ENCODE measurements around the gene SLC1A7.

SLC1A7 gene

GRCh38 chr1:53133261-53134041 is 9.0 kb downstream of the SLC1A7 start:
- Histone ChIP-seq H3K4me1 (ENCODE audit: control insufficient read depth, insufficient read depth, low read length, unreplicated experiment) (peaks cover 11% of the 10 kb centered on the region), H3K4me3 (ENCODE audit: low read depth, low read length) (no peak overlapping the region), H2AFZ (ENCODE audit: low read length, unreplicated experiment) (no peak overlapping the region), H3K27me3 (ENCODE audit: insufficient read depth, low read length) (no peaks in the 10 kb centered on the region), H3K79me2 (ENCODE audit: control insufficient read depth, insufficient read depth, low read length, unreplicated experiment) (no peaks in the 10 kb centered on the region), H3K27ac (ENCODE audit: low read depth, low read length) (no peak overlapping the region), H3K36me3 (ENCODE audit: insufficient read depth, low read length) (no peaks in the 10 kb centered on the region)

- no peaks in the 10 kb centered on the region for H3K36me3 ChIP-seq (ENCODE audit: insufficient read depth, low read length)
- H3K4me1 ChIP-seq (ENCODE audit: control insufficient read depth, insufficient read depth, low read length, unreplicated experiment) = peaks cover 11% of the 10 kb centered on the region
- H3K27me3 ChIP-seq (ENCODE audit: insufficient read depth, low read length) = no peaks in the 10 kb centered on the region
- no peak overlapping the region for H3K4me3 ChIP-seq (ENCODE audit: low read depth, low read length)
- H2AFZ ChIP-seq (ENCODE audit: low read length, unreplicated experiment) = no peak overlapping the region
- no peak overlapping the region for H3K27ac ChIP-seq (ENCODE audit: low read depth, low read length)
- no peaks in the 10 kb centered on the region for H3K79me2 ChIP-seq (ENCODE audit: control insufficient read depth, insufficient read depth, low read length, unreplicated experiment)
These were observed 10.3 kb downstream of the SLC1A7 start for GRCh38 chr1:53132176-53132575.

- Histone ChIP-seq H3K4me1 (ENCODE audit: control insufficient read depth, insufficient read depth, low read length, unreplicated experiment) (peaks cover 11% of the 10 kb centered on the region), H3K79me2 (ENCODE audit: control insufficient read depth, insufficient read depth, low read length, unreplicated experiment) (no peaks in the 10 kb centered on the region), H3K4me3 (ENCODE audit: low read depth, low read length) (no peak overlapping the region), H3K27me3 (ENCODE audit: insufficient read depth, low read length) (no peaks in the 10 kb centered on the region), H3K27ac (ENCODE audit: low read depth, low read length) (no peak overlapping the region), H3K36me3 (ENCODE audit: insufficient read depth, low read length) (no peaks in the 10 kb centered on the region), H2AFZ (ENCODE audit: low read length, unreplicated experiment) (no peak overlapping the region)
These were observed 10.9 kb downstream of the SLC1A7 start for GRCh38 chr1:53131590-53131938.

GRCh38 chr1:53130878-53131589 is 11.4 kb downstream of the SLC1A7 start:
- Histone ChIP-seq H3K36me3 (ENCODE audit: insufficient read depth, low read length) (no peaks in the 10 kb centered on the region), H3K79me2 (ENCODE audit: control insufficient read depth, insufficient read depth, low read length, unreplicated experiment) (no peaks in the 10 kb centered on the region), H3K4me1 (ENCODE audit: control insufficient read depth, insufficient read depth, low read length, unreplicated experiment) (peaks cover 11% of the 10 kb centered on the region), H3K27me3 (ENCODE audit: insufficient read depth, low read length) (no peaks in the 10 kb centered on the region), H2AFZ (ENCODE audit: low read length, unreplicated experiment) (no peak overlapping the region), H3K4me3 (ENCODE audit: low read depth, low read length) (no peak overlapping the region), H3K27ac (ENCODE audit: low read depth, low read length) (no peak overlapping the region)

GRCh38 chr1:53130598-53130877 is 11.9 kb downstream of the SLC1A7 start:
- Histone ChIP-seq H3K27me3 (ENCODE audit: insufficient read depth, low read length) (no peaks in the 10 kb centered on the region), H3K79me2 (ENCODE audit: control insufficient read depth, insufficient read depth, low read length, unreplicated experiment) (no peaks in the 10 kb centered on the region), H3K27ac (ENCODE audit: low read depth, low read length) (no peak overlapping the region), H3K4me3 (ENCODE audit: low read depth, low read length) (no peak overlapping the region), H3K4me1 (ENCODE audit: control insufficient read depth, insufficient read depth, low read length, unreplicated experiment) (peaks cover 8% of the 10 kb centered on the region), H2AFZ (ENCODE audit: low read length, unreplicated experiment) (no peak overlapping the region), H3K36me3 (ENCODE audit: insufficient read depth, low read length) (no peaks in the 10 kb centered on the region)

- peaks cover 3% of the 10 kb centered on the region for H3K4me1 ChIP-seq (ENCODE audit: control insufficient read depth, insufficient read depth, low read length, unreplicated experiment)
- H3K36me3 ChIP-seq (ENCODE audit: insufficient read depth, low read length) = no peaks in the 10 kb centered on the region
- no peaks in the 10 kb centered on the region for H3K27me3 ChIP-seq (ENCODE audit: insufficient read depth, low read length)
- H3K4me3 ChIP-seq (ENCODE audit: low read depth, low read length) = no peak overlapping the region
- no peaks in the 10 kb centered on the region for H3K79me2 ChIP-seq (ENCODE audit: control insufficient read depth, insufficient read depth, low read length, unreplicated experiment)
- H3K27ac ChIP-seq (ENCODE audit: low read depth, low read length) = no peak overlapping the region
- no peak overlapping the region for H2AFZ ChIP-seq (ENCODE audit: low read length, unreplicated experiment)
These were observed 12.4 kb downstream of the SLC1A7 start for GRCh38 chr1:53129891-53130597.

- no peaks in the 10 kb centered on the region for H3K36me3 ChIP-seq (ENCODE audit: insufficient read depth, low read length)
- no peaks in the 10 kb centered on the region for H3K79me2 ChIP-seq (ENCODE audit: control insufficient read depth, insufficient read depth, low read length, unreplicated experiment)
- no peak overlapping the region for H3K4me3 ChIP-seq (ENCODE audit: low read depth, low read length)
- H3K4me1 ChIP-seq (ENCODE audit: control insufficient read depth, insufficient read depth, low read length, unreplicated experiment) = peaks cover 5% of the 10 kb centered on the region
- no peak overlapping the region for H2AFZ ChIP-seq (ENCODE audit: low read length, unreplicated experiment)
- H3K27ac ChIP-seq (ENCODE audit: low read depth, low read length) = no peak overlapping the region
- H3K27me3 ChIP-seq (ENCODE audit: insufficient read depth, low read length) = no peaks in the 10 kb centered on the region
These were observed 14.0 kb downstream of the SLC1A7 start for GRCh38 chr1:53128401-53128800.

- peaks cover 13% of the 10 kb centered on the region for H3K4me1 ChIP-seq (ENCODE audit: control insufficient read depth, insufficient read depth, low read length, unreplicated experiment)
- H2AFZ ChIP-seq (ENCODE audit: low read length, unreplicated experiment) = no peak overlapping the region
- H3K4me3 ChIP-seq (ENCODE audit: low read depth, low read length) = no peak overlapping the region
- no peak overlapping the region for H3K27ac ChIP-seq (ENCODE audit: low read depth, low read length)
- H3K27me3 ChIP-seq (ENCODE audit: insufficient read depth, low read length) = no peaks in the 10 kb centered on the region
- H3K79me2 ChIP-seq (ENCODE audit: control insufficient read depth, insufficient read depth, low read length, unreplicated experiment) = no peaks in the 10 kb centered on the region
- no peaks in the 10 kb centered on the region for H3K36me3 ChIP-seq (ENCODE audit: insufficient read depth, low read length)
These were observed 14.9 kb downstream of the SLC1A7 start for GRCh38 chr1:53127546-53127945.

GRCh38 chr1:53126495-53126894 is 15.9 kb downstream of the SLC1A7 start:
- no peak overlapping the region for H3K27ac ChIP-seq (ENCODE audit: low read depth, low read length)

GRCh38 chr1:53125623-53126360 is 16.6 kb downstream of the SLC1A7 start:
- Histone ChIP-seq H3K4me1 (ENCODE audit: control insufficient read depth, insufficient read depth, low read length, unreplicated experiment) (peaks cover 23% of the 10 kb centered on the region), H3K36me3 (ENCODE audit: insufficient read depth, low read length) (no peaks in the 10 kb centered on the region), H3K4me3 (ENCODE audit: low read depth, low read length) (no peak overlapping the region), H3K27me3 (ENCODE audit: insufficient read depth, low read length) (no peaks in the 10 kb centered on the region), H3K79me2 (ENCODE audit: control insufficient read depth, insufficient read depth, low read length, unreplicated experiment) (no peaks in the 10 kb centered on the region), H2AFZ (ENCODE audit: low read length, unreplicated experiment) (no peak overlapping the region), H3K27ac (ENCODE audit: low read depth, low read length) (no peak overlapping the region)

More at GRCh38 chr1:53126495-53126894, 15.9 kb downstream of the SLC1A7 start:
- Histone ChIP-seq H2AFZ (ENCODE audit: low read length, unreplicated experiment) (no peak overlapping the region), H3K79me2 (ENCODE audit: control insufficient read depth, insufficient read depth, low read length, unreplicated experiment) (no peaks in the 10 kb centered on the region), H3K4me1 (ENCODE audit: control insufficient read depth, insufficient read depth, low read length, unreplicated experiment) (peaks cover 23% of the 10 kb centered on the region), H3K36me3 (ENCODE audit: insufficient read depth, low read length) (no peaks in the 10 kb centered on the region), H3K27me3 (ENCODE audit: insufficient read depth, low read length) (no peaks in the 10 kb centered on the region), H3K4me3 (ENCODE audit: low read depth, low read length) (no peak overlapping the region)

Measured in ACC112 (cell line).